ENCODE data around the gene SIGLEC5. TPM values are rescaled to one million over a fixed set of nuclear protein-coding genes. Genes with fewer than 3 reads are reported as not detected.

Gene SIGLEC5
- total RNA-seq, 1 donor from 2014 or later: not detected

GRCh38 chr19:51607920-51608562 is 22.2 kb downstream of the SIGLEC5 start:
- H3K27ac Mint-ChIP-seq: no peak overlapping the region
- H3K27me3 Mint-ChIP-seq (ENCODE audit: low read depth): no peaks in the 10 kb centered on the region
- H3K4me3 Mint-ChIP-seq: no peak overlapping the region
- no peaks in the 10 kb centered on the region for H3K4me1 Mint-ChIP-seq
- peak in 1 of 2 experiments; percentile 61 for DNase-seq (ENCODE audit: low spot score in 2 of 2, unreplicated experiment in 2 of 2)
- H3K36me3 Mint-ChIP-seq: peaks cover 4% of the 10 kb centered on the region
- TF ChIP-seq, protein P1, sequence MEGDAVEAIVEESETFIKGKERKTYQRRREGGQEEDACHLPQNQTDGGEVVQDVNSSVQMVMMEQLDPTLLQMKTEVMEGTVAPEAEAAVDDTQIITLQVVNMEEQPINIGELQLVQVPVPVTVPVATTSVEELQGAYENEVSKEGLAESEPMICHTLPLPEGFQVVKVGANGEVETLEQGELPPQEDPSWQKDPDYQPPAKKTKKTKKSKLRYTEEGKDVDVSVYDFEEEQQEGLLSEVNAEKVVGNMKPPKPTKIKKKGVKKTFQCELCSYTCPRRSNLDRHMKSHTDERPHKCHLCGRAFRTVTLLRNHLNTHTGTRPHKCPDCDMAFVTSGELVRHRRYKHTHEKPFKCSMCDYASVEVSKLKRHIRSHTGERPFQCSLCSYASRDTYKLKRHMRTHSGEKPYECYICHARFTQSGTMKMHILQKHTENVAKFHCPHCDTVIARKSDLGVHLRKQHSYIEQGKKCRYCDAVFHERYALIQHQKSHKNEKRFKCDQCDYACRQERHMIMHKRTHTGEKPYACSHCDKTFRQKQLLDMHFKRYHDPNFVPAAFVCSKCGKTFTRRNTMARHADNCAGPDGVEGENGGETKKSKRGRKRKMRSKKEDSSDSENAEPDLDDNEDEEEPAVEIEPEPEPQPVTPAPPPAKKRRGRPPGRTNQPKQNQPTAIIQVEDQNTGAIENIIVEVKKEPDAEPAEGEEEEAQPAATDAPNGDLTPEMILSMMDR (IDR thresholded peaks at IDR 0.05; ENCODE audit: unreplicated experiment): peak; percentile 27
- peaks cover 44% of the 10 kb centered on the region for H3K9me3 Mint-ChIP-seq

- Mint-ChIP-seq H3K9me3 (peaks cover 37% of the 10 kb centered on the region), H3K4me1 (no peaks in the 10 kb centered on the region), H3K4me3 (no peak overlapping the region), H3K27ac (no peak overlapping the region), H3K36me3 (peaks cover 13% of the 10 kb centered on the region), H3K27me3 (ENCODE audit: low read depth) (peaks cover 3% of the 10 kb centered on the region)
- no peak for DNase-seq (ENCODE audit: low spot score in 2 of 2, unreplicated experiment in 2 of 2)
- TF ChIP-seq, protein P1 (IDR thresholded peaks at IDR 0.05; ENCODE audit: unreplicated experiment): no peak
These were observed 23.1 kb downstream of the SIGLEC5 start for GRCh38 chr19:51607077-51607476.

DNA sequence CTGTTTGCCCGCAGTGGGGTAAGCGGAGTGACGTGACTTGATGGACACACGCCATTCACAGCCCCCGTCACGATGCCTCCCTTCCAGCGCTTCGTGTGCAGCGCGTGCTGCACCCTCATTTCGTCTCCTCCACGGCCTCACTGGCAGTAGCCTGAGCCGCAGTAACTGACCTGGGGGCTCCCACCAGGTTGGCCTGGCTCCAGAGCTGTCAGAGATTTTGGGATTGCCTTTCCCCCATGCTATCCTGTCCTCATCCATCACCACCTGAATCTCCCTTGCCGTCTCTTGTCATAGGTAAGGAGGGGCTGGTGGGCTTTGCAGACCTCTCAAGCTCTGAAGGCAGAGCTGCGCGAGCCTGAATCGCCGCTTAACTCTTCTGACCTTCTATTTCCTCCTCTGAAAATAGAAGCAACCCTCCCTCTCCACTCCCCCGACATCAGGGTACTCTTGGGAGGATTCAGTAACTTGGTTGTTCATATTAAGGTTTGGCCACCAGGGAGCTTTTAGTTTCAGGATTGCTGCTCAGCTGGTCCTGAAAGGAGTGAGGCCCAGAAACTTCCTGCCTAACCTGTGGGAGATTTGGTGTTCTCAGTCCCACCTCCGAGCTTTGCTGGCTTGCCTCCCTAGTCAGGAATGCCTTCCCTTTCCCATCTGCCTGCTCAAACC is 27.9 kb downstream of the SIGLEC5 start:
- H3K27me3 Mint-ChIP-seq (ENCODE audit: low read depth): peaks cover 18% of the 10 kb centered on the region
- no peak for DNase-seq (ENCODE audit: low spot score in 2 of 2, unreplicated experiment in 2 of 2)
- H3K9me3 Mint-ChIP-seq: peaks cover 27% of the 10 kb centered on the region
- peaks cover 19% of the 10 kb centered on the region for H3K36me3 Mint-ChIP-seq
- TF ChIP-seq, protein P1 (IDR thresholded peaks at IDR 0.05; ENCODE audit: unreplicated experiment): no peak
- H3K27ac Mint-ChIP-seq: no peak overlapping the region
- no peaks in the 10 kb centered on the region for H3K4me1 Mint-ChIP-seq
- no peak overlapping the region for H3K4me3 Mint-ChIP-seq

GRCh38 chr19:51600940-51601580 is 29.1 kb downstream of the SIGLEC5 start:
- no peak overlapping the region for H3K27ac Mint-ChIP-seq
- no peak for DNase-seq (ENCODE audit: low spot score in 2 of 2, unreplicated experiment in 2 of 2)
- H3K27me3 Mint-ChIP-seq (ENCODE audit: low read depth): peaks cover 18% of the 10 kb centered on the region
- H3K4me3 Mint-ChIP-seq: no peak overlapping the region
- TF ChIP-seq, protein P1 (IDR thresholded peaks at IDR 0.05; ENCODE audit: unreplicated experiment): no peak
- H3K9me3 Mint-ChIP-seq: peaks cover 28% of the 10 kb centered on the region
- no peaks in the 10 kb centered on the region for H3K4me1 Mint-ChIP-seq
- peaks cover 19% of the 10 kb centered on the region for H3K36me3 Mint-ChIP-seq

- Mint-ChIP-seq H3K9me3 (peaks cover 21% of the 10 kb centered on the region), H3K36me3 (peaks cover 19% of the 10 kb centered on the region)
These were observed 31.1 kb downstream of the SIGLEC5 start for GRCh38 chr19:51599084-51599483.

More at GRCh38 chr19:51599084-51599483, 31.1 kb downstream of the SIGLEC5 start:
- DNase-seq (ENCODE audit: low spot score in 2 of 2, unreplicated experiment in 2 of 2): no peak
- TF ChIP-seq, protein P1 (IDR thresholded peaks at IDR 0.05; ENCODE audit: unreplicated experiment): no peak
- no peak overlapping the region for H3K4me3 Mint-ChIP-seq
- H3K27me3 Mint-ChIP-seq (ENCODE audit: low read depth): peaks cover 18% of the 10 kb centered on the region
- H3K27ac Mint-ChIP-seq: no peak overlapping the region
- H3K4me1 Mint-ChIP-seq: peaks cover 10% of the 10 kb centered on the region
